Tibial artery (tissue), 4 donors: ENCODE measurements around the gene MPC1.

Experiments
- DNase-seq, 2 donors: peaks; one replicate each; pipeline ENCODE4 v3.0.0-alpha.2; 2019
- H3K27ac ChIP-seq, 2 donors: fragments of 200-600 bp; sonication (generic) in 1 of 2; 1 replicate in 1 of 2; 2 replicates in 1 of 2; pipeline ENCODE4 v1.5.1; 2018 to 2019; ENCODE audit warnings: mild to moderate bottlenecking in 1 of 2
- H3K27me3 ChIP-seq, 2 donors: fragments of 200-600 bp; sonication (generic) in 1 of 2; one replicate each; pipeline versions ENCODE4 v1.5.1 to v1.6.0; 2016 to 2019
- H3K36me3 ChIP-seq, 3 donors: fragments of 200-600 bp; sonication (generic) in 2 of 3; one replicate each; pipeline ENCODE4 v1.5.1; 2016 to 2019; ENCODE audit warnings: mild to moderate bottlenecking in 2 of 3
- H3K4me1 ChIP-seq, 4 donors: fragments of 200-600 bp; sonication (generic) in 2 of 4; 1 replicate in 3 of 4; 2 replicates in 1 of 4; pipeline ENCODE4 v1.5.1; 2016 to 2019
- H3K4me3 ChIP-seq, 2 donors: fragments of 200-600 bp; sonication (generic) in 1 of 2; 1 replicate in 1 of 2; 2 replicates in 1 of 2; pipeline ENCODE4 v1.5.1; 2018 to 2019; ENCODE audit warnings: mild to moderate bottlenecking in 2 of 2
- H3K9me3 ChIP-seq, 3 donors: fragments of 200-600 bp; sonication (generic) in 1 of 3; one replicate each; pipeline ENCODE4 v1.5.1; 2016 to 2019
- CTCF ChIP-seq, 2 experiments: fragments of 200-600 bp in 1 of 2; fragments of 450-650 bp in 1 of 2; IDR thresholded peaks; one replicate each; pipeline ENCODE4 v1.5.1; 2017 to 2019; ENCODE audit warnings: antibody characterized with exemption in 2 of 2, mild to moderate bottlenecking in 1 of 2, moderate library complexity in 1 of 2
- intact Hi-C: fragments of 100-400 bp; cut with DNase I; formaldehyde crosslinking; loops from one replicate; pipeline ENCODE4 v1.15.0; 2023; ENCODE audit warnings: low total_unique reads

Gene MPC1

GRCh38 chr6:166412156-166412910 lies 29.6 kb upstream of the MPC1 start:
- Histone ChIP-seq H3K27ac (no peak overlapping the region), H3K27me3 (no peaks in the 10 kb centered on the region), H3K9me3 (no peaks in the 10 kb centered on the region), H3K4me3 (no peak overlapping the region), H3K36me3 (peaks cover 0 to 29% (median 13%) of the 10 kb centered on the region in 3 donors), H3K4me1 (no peaks in the 10 kb centered on the region)
- intact Hi-C loops = no loop called here
- no peak for TF ChIP-seq CTCF (IDR thresholded peaks at IDR 0.05)
- peak in 1 of 2 donors; percentile 55 for DNase-seq

DNA sequence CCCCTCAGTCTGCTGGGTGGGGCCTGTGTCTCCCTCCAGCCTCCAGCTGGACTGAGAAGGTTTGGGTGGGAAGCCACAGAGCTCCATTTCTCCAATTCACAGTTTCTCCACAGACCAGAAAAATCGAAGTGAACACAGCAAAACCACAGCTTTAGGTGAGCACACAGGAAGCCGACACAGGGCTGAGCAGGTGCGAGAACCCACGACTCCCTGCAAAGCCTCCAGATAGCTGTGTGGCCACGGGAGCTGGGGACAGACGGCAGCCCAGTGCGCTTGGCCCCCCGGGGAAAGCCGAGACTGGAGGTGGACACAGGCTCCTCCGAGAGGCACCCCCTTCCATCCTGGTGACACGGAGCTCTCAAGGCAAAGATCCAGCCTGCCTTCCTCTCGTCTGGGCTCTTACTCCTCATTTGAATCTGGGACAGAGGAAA lies 29.0 kb upstream of the MPC1 start:
- no peak overlapping the region for H3K27ac ChIP-seq
- no peaks in the 10 kb centered on the region for H3K9me3 ChIP-seq
- TF ChIP-seq CTCF (IDR thresholded peaks at IDR 0.05) = no peak
- DNase-seq = peak in 1 of 2 donors; percentile 56
- H3K36me3 ChIP-seq = peaks cover 0 to 29% (median 12%) of the 10 kb centered on the region in 3 donors
- no peaks in the 10 kb centered on the region for H3K4me1 ChIP-seq
- no peak overlapping the region for H3K4me3 ChIP-seq
- intact Hi-C loops = no loop called here
- no peaks in the 10 kb centered on the region for H3K27me3 ChIP-seq

- H3K9me3 ChIP-seq = no peaks in the 10 kb centered on the region
- no peaks in the 10 kb centered on the region for H3K27me3 ChIP-seq
- H3K27ac ChIP-seq = no peak overlapping the region
- no peaks in the 10 kb centered on the region for H3K4me1 ChIP-seq
- no peak for TF ChIP-seq CTCF (IDR thresholded peaks at IDR 0.05)
- DNase-seq = peak in 1 of 2 donors; percentile 28
- intact Hi-C loops = no loop called here
- H3K36me3 ChIP-seq = peaks cover 0 to 29% (median 12%) of the 10 kb centered on the region in 3 donors
- H3K4me3 ChIP-seq = no peak overlapping the region
These were observed 28.5 kb upstream of the MPC1 start for GRCh38 chr6:166411271-166411670.

GRCh38 chr6:166410426-166410935 lies 27.7 kb upstream of the MPC1 start:
- TF ChIP-seq CTCF (IDR thresholded peaks at IDR 0.05) = no peak
- intact Hi-C loops = no loop called here
- H3K27ac ChIP-seq = no peak overlapping the region
- H3K4me3 ChIP-seq = no peak overlapping the region
- H3K9me3 ChIP-seq = no peaks in the 10 kb centered on the region
- H3K27me3 ChIP-seq = peaks cover 0 to under 1% of the 10 kb centered on the region in 2 donors
- peak in 1 of 2 donors; percentile 41 for DNase-seq
- H3K36me3 ChIP-seq = peaks cover 0 to 29% (median 12%) of the 10 kb centered on the region in 3 donors
- no peaks in the 10 kb centered on the region for H3K4me1 ChIP-seq

DNA sequence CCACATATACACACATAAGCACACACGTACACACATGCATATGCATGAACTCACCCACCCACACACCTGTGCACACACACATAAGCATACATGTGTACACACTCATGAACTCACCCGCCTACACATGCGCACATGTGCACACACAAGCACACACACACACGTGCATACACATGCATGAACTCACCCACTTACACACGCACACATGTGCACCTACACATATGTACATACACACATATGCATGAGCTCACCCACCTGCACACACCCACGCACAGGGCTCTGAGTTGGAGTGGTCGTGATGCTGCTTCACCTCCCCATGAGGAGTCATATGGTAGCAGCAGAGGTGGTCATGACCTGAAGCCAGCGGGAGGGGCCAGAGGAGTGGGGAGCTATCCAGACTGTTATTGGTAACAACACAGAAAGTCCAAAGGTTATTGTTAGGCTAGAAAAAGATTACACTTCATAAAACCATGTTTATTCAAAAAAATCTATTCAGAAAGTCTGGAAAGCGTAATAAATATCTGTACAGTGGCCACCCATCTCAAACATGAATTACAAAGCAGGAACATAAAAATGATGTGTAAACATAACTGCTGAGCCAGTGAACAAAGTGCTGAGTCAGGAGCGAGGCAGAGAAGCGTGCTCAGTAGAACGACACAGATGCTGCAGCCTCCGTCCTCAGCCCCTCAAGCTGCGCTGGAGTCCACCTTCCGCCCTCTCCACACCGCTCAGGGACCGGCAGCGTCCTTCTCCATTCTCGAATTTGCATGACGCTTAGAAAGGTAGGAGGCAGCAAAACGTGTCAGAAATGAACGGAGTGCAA lies 26.4 kb upstream of the MPC1 start:
- Histone ChIP-seq H3K9me3 (no peaks in the 10 kb centered on the region), H3K27me3 (peaks cover 0 to 13% of the 10 kb centered on the region in 2 donors), H3K27ac (no peak overlapping the region), H3K4me1 (no peaks in the 10 kb centered on the region), H3K36me3 (peaks cover 0 to 28% (median 12%) of the 10 kb centered on the region in 3 donors), H3K4me3 (no peak overlapping the region)
- intact Hi-C loops = no loop called here
- no peak for TF ChIP-seq CTCF (IDR thresholded peaks at IDR 0.05)
- DNase-seq = peak in 1 of 2 donors; percentile 50
